HG03432 (cell line): ENCODE data around the gene ZMIZ1.

Experiments
- ATAC-seq: cut with Tn5 transposase; IDR thresholded peaks from one replicate; pipeline ENCODE4 v1.9.1; 2021; ENCODE audit warnings: mild to moderate bottlenecking, moderate library complexity; ENCODE audit not compliant: unreplicated experiment

Gene ZMIZ1

GRCh38 chr10:79221110-79222051, 152.6 kb downstream of the ZMIZ1 start:
- ATAC-seq: no peak

GRCh38 chr10:79222186-79222585, 153.4 kb downstream of the ZMIZ1 start:
- no peak for ATAC-seq

- no peak for ATAC-seq
These were observed 154.6 kb downstream of the ZMIZ1 start for GRCh38 chr10:79223091-79224048.

- no peak for ATAC-seq
These were observed 155.6 kb downstream of the ZMIZ1 start for GRCh38 chr10:79224263-79224949.

- ATAC-seq: no peak
These were observed 156.2 kb downstream of the ZMIZ1 start for GRCh38 chr10:79224992-79225391.

- ATAC-seq: no peak
These were observed 157.9 kb downstream of the ZMIZ1 start for GRCh38 chr10:79226391-79227245.

GRCh38 chr10:79229071-79229541, 160.3 kb downstream of the ZMIZ1 start:
- no peak for ATAC-seq

- no peak for ATAC-seq
These were observed 161.1 kb downstream of the ZMIZ1 start for GRCh38 chr10:79229830-79230327.

- no peak for ATAC-seq
These were observed 161.6 kb downstream of the ZMIZ1 start for GRCh38 chr10:79230328-79230830.

- ATAC-seq: no peak
These were observed 162.1 kb downstream of the ZMIZ1 start for GRCh38 chr10:79230850-79231249.

- no peak for ATAC-seq
These were observed 163.1 kb downstream of the ZMIZ1 start for GRCh38 chr10:79231908-79232307.

- ATAC-seq: no peak
These were observed 164.1 kb downstream of the ZMIZ1 start for GRCh38 chr10:79232864-79233263.

GRCh38 chr10:79234391-79235315, 165.9 kb downstream of the ZMIZ1 start:
- ATAC-seq: no peak

- ATAC-seq: no peak
These were observed 167.1 kb downstream of the ZMIZ1 start for GRCh38 chr10:79235765-79236432.

GRCh38 chr10:79236433-79236765, 167.6 kb downstream of the ZMIZ1 start:
- no peak for ATAC-seq

- ATAC-seq: no peak
These were observed 168.8 kb downstream of the ZMIZ1 start for GRCh38 chr10:79237454-79238157.

GRCh38 chr10:79238158-79238520, 169.4 kb downstream of the ZMIZ1 start:
- no peak for ATAC-seq
